Naive thymus-derived CD4-positive, alpha-beta T cell (primary cell): ENCODE measurements around the gene MYO16. TPM values are rescaled to one million over a fixed set of nuclear protein-coding genes. Genes with fewer than 3 reads are reported as not detected.

Experiments
- ATAC-seq: fragments of 150-1000 bp; cut with Tn5 transposase; 2 replicates; pipeline ENCODE4 v1.10.0; 2021; ENCODE audit warnings: mild to moderate bottlenecking, moderate library complexity
- CTCF ChIA-PET: fragments of 350-600 bp; sonication (Branson Sonifier 250); formaldehyde crosslinking; loops from one replicate; lab custom pipeline; 2021; ENCODE audit warnings: antibody characterized with exemption; lab: Charles Lee
- POLR2A ChIA-PET: fragments of 350-600 bp; sonication (Branson Sonifier 250); formaldehyde crosslinking; loops from one replicate; lab custom pipeline; 2021; ENCODE audit warnings: antibody characterized with exemption, inconsistent platforms; lab: Charles Lee
- DNase-seq, 9 donors: peaks; one replicate each; pipeline versions ENCODE4 v3.0.0 to v3.0.0-alpha.2; 2020 to 2022; ENCODE audit warnings: mixed read lengths in 1 of 9
- H3K27ac ChIP-seq: one replicate; pipeline ENCODE4 v1.7.0; 2013; ENCODE audit warnings: mild to moderate bottlenecking, low read depth, low read length, moderate library complexity
- H3K27me3 ChIP-seq, 2 donors: one replicate each; pipeline ENCODE4 v1.7.0; 2013; ENCODE audit warnings: low read length in 2 of 2, mild to moderate bottlenecking in 2 of 2, moderate library complexity in 2 of 2; ENCODE audit not compliant: control insufficient read depth in 2 of 2, insufficient read depth in 2 of 2
- H3K36me3 ChIP-seq, 3 experiments: 1 replicate in 2 of 3; 2 replicates in 1 of 3; pipeline ENCODE4 v1.7.0; 2013; ENCODE audit warnings: low read length in 3 of 3, mild to moderate bottlenecking in 3 of 3, moderate library complexity in 1 of 3; ENCODE audit not compliant: insufficient read depth in 3 of 3, control insufficient read depth in 2 of 3
- H3K4me1 ChIP-seq, 2 donors: one replicate each; pipeline ENCODE4 v1.7.0; 2013; ENCODE audit warnings: low read length in 2 of 2, mild to moderate bottlenecking in 2 of 2, moderate library complexity in 1 of 2; ENCODE audit not compliant: control insufficient read depth in 2 of 2, insufficient read depth in 2 of 2
- H3K4me3 ChIP-seq: 2 replicates; pipeline ENCODE4 v1.7.0; 2013; ENCODE audit warnings: mild to moderate bottlenecking, low read length
- H3K9me3 ChIP-seq, 3 experiments: 1 replicate in 2 of 3; 2 replicates in 1 of 3; pipeline ENCODE4 v1.7.0; 2013; ENCODE audit warnings: low read length in 3 of 3; ENCODE audit not compliant: control insufficient read depth in 2 of 3
- H3K27ac Mint-ChIP-seq, 9 donors: one replicate each; pipeline ENCODE4 v1.8.0; 2020 to 2022; ENCODE audit warnings: mixed read lengths in 9 of 9, mild to moderate bottlenecking in 8 of 9, moderate library complexity in 5 of 9, inconsistent platforms in 2 of 9
- H3K27me3 Mint-ChIP-seq, 5 donors: one replicate each; pipeline ENCODE4 v1.8.0; 2021 to 2022; ENCODE audit warnings: mixed read lengths in 5 of 5, mild to moderate bottlenecking in 1 of 5
- H3K36me3 Mint-ChIP-seq, 5 donors: one replicate each; pipeline ENCODE4 v1.8.0; 2020 to 2022; ENCODE audit warnings: mixed read lengths in 5 of 5, mild to moderate bottlenecking in 3 of 5, inconsistent platforms in 1 of 5
- H3K4me1 Mint-ChIP-seq, 7 donors: one replicate each; pipeline ENCODE4 v1.8.0; 2020 to 2022; ENCODE audit warnings: mixed read lengths in 7 of 7, mild to moderate bottlenecking in 3 of 7, inconsistent platforms in 1 of 7
- H3K4me3 Mint-ChIP-seq, 10 donors: one replicate each; pipeline ENCODE4 v1.8.0; 2020 to 2022; ENCODE audit warnings: mild to moderate bottlenecking in 10 of 10, mixed read lengths in 10 of 10, moderate library complexity in 6 of 10, inconsistent platforms in 2 of 10
- H3K9me3 Mint-ChIP-seq, 11 donors: one replicate each; pipeline ENCODE4 v1.8.0; 2020 to 2022; ENCODE audit warnings: mixed read lengths in 11 of 11, mild to moderate bottlenecking in 4 of 11, inconsistent platforms in 1 of 11, moderate library complexity in 1 of 11
- intact Hi-C, 2 donors: fragments of 100-400 bp; cut with micrococcal nuclease; formaldehyde crosslinking; loops; one replicate each; pipeline ENCODE4 v1.15.1; 2023
- polyA plus RNA-seq, 2 donors: library from polyadenylated mRNA; unstranded; fragments of 300-500 nt; fragmentation: Illumina TruSeq; gene quantifications; one replicate each; pipeline ENCODE4 v1.2.3, GENCODE V29; 2021
- total RNA-seq, 6 experiments: library from RNA in 5 of 6; stranded (reverse) in 5 of 6; gene quantifications; 1 replicate in 5 of 6; 2 replicates in 1 of 6; pipeline ENCODE4 v1.2.3 and lab custom pipeline; 2021 to 2026

The MYO16 gene
- total and polyA plus RNA-seq, 7 experiments from 2014 or later, result 0.10 to 1.4 (median 1.4) TPM; not detected in 4

DNA sequence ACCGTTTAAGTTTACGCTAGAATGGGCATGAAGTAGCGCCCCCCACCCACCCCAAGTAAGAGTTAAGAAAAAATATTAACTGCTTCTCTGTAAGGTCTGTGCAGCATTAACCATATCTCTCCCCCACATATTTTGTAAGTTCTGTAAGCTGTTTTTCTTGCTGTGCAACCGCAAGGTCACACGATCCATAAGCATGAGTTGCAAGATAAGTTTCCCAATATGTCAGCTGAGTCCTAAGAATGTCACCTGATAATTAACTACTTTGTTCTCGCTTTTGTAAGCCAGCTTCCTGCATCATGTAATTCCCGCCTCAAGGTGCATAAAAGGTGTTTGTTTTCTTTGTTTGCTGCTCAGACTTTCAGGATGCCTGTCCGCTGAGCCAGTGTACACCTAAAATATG, 187.0 kb downstream of the MYO16 start:
- CTCF ChIA-PET, result no interaction called here
- POLR2A ChIA-PET, result no interaction called here
- ATAC-seq (no peak), DNase-seq (no peak)
- H3K36me3 ChIP-seq, result no peaks in the 10 kb centered on the region
- peaks cover 0 to 4% (median 3%) of the 10 kb centered on the region in 5 donors for H3K27me3 Mint-ChIP-seq
- H3K9me3 Mint-ChIP-seq, result peaks cover 0 to 1% (median 0%) of the 10 kb centered on the region in 11 donors
- H3K4me3 Mint-ChIP-seq, result no peak overlapping the region
- no peaks in the 10 kb centered on the region for H3K9me3 ChIP-seq
- H3K4me1 ChIP-seq, result no peaks in the 10 kb centered on the region
- H3K27ac ChIP-seq, result no peak overlapping the region
- no peaks in the 10 kb centered on the region for H3K27me3 ChIP-seq
- no peak overlapping the region for H3K27ac Mint-ChIP-seq
- H3K4me3 ChIP-seq, result no peak overlapping the region
- intact Hi-C loops, result loop anchor here in 1 of 2 donors (10.0 kb wide), 1 partner anchor 492 kb away; no protein-coding TSS in a partner anchor
- no peaks in the 10 kb centered on the region for H3K4me1 Mint-ChIP-seq
- H3K36me3 Mint-ChIP-seq, result no peaks in the 10 kb centered on the region

DNA sequence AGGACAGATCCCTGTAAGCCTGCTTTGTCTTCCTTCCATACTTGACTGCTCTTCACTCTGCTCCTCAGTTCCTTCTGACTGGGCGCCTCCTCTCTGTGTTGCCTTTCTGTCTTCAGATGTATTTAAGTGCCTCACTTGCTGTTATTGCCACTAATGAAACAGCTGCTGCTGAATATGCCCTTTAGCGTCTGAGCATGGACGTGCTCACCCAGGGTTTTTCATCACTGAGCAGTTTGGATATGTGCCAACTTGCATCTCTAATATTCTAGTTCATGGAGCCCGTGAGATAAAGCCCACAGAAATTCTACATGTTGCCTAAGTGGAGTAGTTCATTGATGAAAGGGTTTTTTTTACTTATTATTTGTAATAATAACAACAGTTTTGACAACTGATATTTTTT, 198.2 kb downstream of the MYO16 start:
- ChIA-PET CTCF (no interaction called here), POLR2A (interaction anchor here (0.6 kb wide), 1 partner anchor 521 kb away, joined by 3 read pairs; no protein-coding TSS in a partner anchor)
- H3K9me3 Mint-ChIP-seq, result peaks cover 0 to 30% (median 10%) of the 10 kb centered on the region in 11 donors
- H3K9me3 ChIP-seq, result peaks cover 0 to 7% (median 0%) of the 10 kb centered on the region in 3 experiments
- H3K4me1 Mint-ChIP-seq, result no peaks in the 10 kb centered on the region
- intact Hi-C loops, result no loop called here
- H3K4me1 ChIP-seq, result no peaks in the 10 kb centered on the region
- peaks cover 0 to 8% (median 0%) of the 10 kb centered on the region in 5 donors for H3K36me3 Mint-ChIP-seq
- H3K27ac Mint-ChIP-seq, result peak overlapping the region in 1 of 9 donors; percentile 46
- peaks cover 0 to 22% (median 6%) of the 10 kb centered on the region in 5 donors for H3K27me3 Mint-ChIP-seq
- no peak overlapping the region for H3K27ac ChIP-seq
- no peak overlapping the region for H3K4me3 ChIP-seq
- DNase-seq, result no peak
- H3K27me3 ChIP-seq, result no peaks in the 10 kb centered on the region
- H3K36me3 ChIP-seq, result no peaks in the 10 kb centered on the region
- ATAC-seq, result no peak
- no peak overlapping the region for H3K4me3 Mint-ChIP-seq

DNA sequence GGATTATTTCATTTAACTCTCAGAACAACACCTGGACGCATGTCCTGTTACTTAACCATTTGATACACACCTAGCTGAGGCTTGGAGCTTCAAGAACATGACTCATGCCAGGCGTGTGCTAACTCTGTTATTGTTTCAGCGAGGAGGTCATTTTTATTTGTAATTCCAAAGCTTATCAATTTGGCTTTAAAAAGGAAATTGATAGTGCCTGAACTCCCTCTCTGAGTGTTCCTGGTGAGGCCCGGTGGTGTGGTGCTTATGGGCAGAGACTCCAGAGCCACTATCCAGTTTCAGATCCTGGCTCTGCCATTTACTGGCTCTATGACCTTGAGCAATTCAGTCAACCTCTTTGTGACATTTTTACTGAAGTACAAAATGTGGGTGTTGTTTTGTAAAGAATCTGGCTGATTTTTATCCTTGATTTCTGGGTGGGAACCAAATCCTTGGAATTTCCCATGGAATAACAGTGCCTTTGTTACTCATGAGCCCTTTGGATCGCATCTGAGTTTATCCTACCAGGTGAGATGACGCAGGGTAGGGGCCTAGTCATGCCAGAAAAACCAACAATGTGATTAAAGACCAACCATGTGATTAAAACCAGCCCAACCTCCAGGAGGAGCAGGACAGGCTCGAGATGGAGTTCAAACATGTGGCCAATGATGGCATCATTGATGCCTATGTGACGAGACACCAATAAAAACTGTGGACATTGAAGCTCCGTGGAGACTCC, 198.8 kb downstream of the MYO16 start:
- H3K27ac Mint-ChIP-seq, result no peak overlapping the region

DNA sequence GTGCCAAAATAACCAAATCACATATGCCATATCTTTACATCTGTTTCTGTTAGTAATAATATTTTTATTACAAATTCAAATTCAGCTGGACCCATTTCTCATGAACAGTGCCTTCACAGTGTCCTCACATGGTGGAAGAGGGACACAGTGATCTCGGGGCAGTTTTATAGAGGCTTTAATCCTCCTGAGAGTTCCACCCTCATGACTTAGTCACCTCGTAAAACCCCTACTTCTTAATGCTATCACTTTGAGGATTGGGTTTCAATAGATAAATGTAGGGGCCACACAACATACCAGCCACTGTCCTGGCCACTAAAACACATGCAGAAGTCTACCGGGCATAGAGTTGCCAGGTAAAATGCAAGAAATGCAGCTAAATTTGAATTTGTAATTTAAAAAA, 201.5 kb downstream of the MYO16 start:
- CTCF ChIA-PET, result interaction anchor here (0.6 kb wide), 2 partner anchors 415 to 773 kb away, joined by 3 to 4 read pairs; no protein-coding TSS in a partner anchor
- ATAC-seq, result no peak

More for the DNA sequence above, 198.8 kb downstream of the MYO16 start:
- peaks cover 0 to 22% (median 4%) of the 10 kb centered on the region in 5 donors for H3K27me3 Mint-ChIP-seq
- Histone ChIP-seq H3K4me3 (no peak overlapping the region), H3K36me3 (no peaks in the 10 kb centered on the region), H3K27ac (no peak overlapping the region), H3K4me1 (no peaks in the 10 kb centered on the region), H3K9me3 (peaks cover 0 to 7% (median 0%) of the 10 kb centered on the region in 3 experiments), H3K27me3 (no peaks in the 10 kb centered on the region)
- peaks cover 0 to 8% (median 0%) of the 10 kb centered on the region in 5 donors for H3K36me3 Mint-ChIP-seq
- CTCF ChIA-PET, result no interaction called here
- H3K4me3 Mint-ChIP-seq, result no peak overlapping the region
- DNase-seq (no peak), ATAC-seq (no peak)
- peaks cover 0 to 30% (median 10%) of the 10 kb centered on the region in 11 donors for H3K9me3 Mint-ChIP-seq
- POLR2A ChIA-PET, result no interaction called here
- no peaks in the 10 kb centered on the region for H3K4me1 Mint-ChIP-seq
- intact Hi-C loops, result no loop called here

DNA sequence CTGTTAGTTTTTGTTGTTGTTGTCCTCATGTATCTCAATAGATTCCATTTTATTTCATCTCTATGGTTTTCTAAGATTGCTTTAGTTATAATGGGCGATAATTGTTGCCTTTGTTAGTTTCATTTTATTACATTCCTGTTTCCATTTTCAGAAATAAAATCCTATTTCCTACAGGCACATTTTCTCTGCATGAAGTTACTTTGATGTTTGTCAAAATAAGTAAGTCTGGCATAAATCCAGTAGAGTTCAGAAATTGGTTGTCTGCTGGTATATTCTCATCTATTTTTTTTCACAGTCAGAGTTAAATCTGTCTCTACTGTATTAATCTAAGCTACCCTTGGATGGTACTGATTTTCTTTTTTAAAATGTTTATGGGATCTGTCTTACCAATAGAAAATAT, 204.1 kb downstream of the MYO16 start:
- no peak overlapping the region for H3K27ac Mint-ChIP-seq
- peaks cover 0 to 11% (median 3%) of the 10 kb centered on the region in 11 donors for H3K9me3 Mint-ChIP-seq
- ATAC-seq (no peak), DNase-seq (no peak)
- CTCF ChIA-PET, result no interaction called here
- H3K9me3 ChIP-seq, result peaks cover 0 to 1% (median 0%) of the 10 kb centered on the region in 3 experiments
- no peak overlapping the region for H3K4me3 ChIP-seq
- intact Hi-C loops, result no loop called here
- H3K27ac ChIP-seq, result no peak overlapping the region
- H3K36me3 Mint-ChIP-seq, result no peaks in the 10 kb centered on the region
- peaks cover 0 to 5% (median 0%) of the 10 kb centered on the region in 5 donors for H3K27me3 Mint-ChIP-seq
- no peaks in the 10 kb centered on the region for H3K4me1 ChIP-seq
- POLR2A ChIA-PET, result no interaction called here
- H3K36me3 ChIP-seq, result no peaks in the 10 kb centered on the region
- no peak overlapping the region for H3K4me3 Mint-ChIP-seq
- H3K4me1 Mint-ChIP-seq, result no peaks in the 10 kb centered on the region
- no peaks in the 10 kb centered on the region for H3K27me3 ChIP-seq

More for the DNA sequence above, 201.5 kb downstream of the MYO16 start:
- Histone ChIP-seq H3K4me3 (no peak overlapping the region), H3K27me3 (no peaks in the 10 kb centered on the region), H3K9me3 (peaks cover 0 to 7% (median 0%) of the 10 kb centered on the region in 3 experiments), H3K27ac (no peak overlapping the region), H3K36me3 (no peaks in the 10 kb centered on the region), H3K4me1 (no peaks in the 10 kb centered on the region)
- Mint-ChIP-seq H3K9me3 (peaks cover 0 to 28% (median 10%) of the 10 kb centered on the region in 11 donors), H3K27ac (no peak overlapping the region), H3K27me3 (peaks cover 0 to 11% (median 0%) of the 10 kb centered on the region in 5 donors), H3K36me3 (peaks cover 0 to 8% (median 0%) of the 10 kb centered on the region in 5 donors), H3K4me1 (no peaks in the 10 kb centered on the region), H3K4me3 (no peak overlapping the region)
- intact Hi-C loops, result no loop called here
- no peak for DNase-seq
- POLR2A ChIA-PET, result no interaction called here

DNA sequence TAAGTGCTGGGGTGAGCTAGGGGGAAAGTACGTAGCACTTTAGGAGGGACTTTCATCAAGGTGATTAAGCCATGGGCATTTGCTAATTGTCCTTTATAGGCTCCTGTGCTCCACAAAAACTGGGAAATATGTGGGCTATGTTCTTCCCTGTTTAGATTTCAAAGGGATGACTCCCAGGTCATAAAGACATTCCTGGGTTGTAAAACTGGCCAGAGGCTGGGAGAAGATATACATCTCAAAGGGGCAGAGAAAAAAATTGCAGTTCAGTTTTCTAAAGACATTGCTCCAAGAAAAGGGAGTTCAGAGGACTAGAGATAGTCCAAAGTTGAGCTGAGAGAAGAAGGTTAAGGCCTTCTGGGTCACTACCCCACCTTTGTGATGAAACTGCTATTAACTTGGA, 204.8 kb downstream of the MYO16 start:
- intact Hi-C loops, result no loop called here
- Mint-ChIP-seq H3K4me1 (no peaks in the 10 kb centered on the region), H3K36me3 (no peaks in the 10 kb centered on the region), H3K27ac (no peak overlapping the region), H3K4me3 (no peak overlapping the region), H3K27me3 (peaks cover 0 to 5% (median 0%) of the 10 kb centered on the region in 5 donors), H3K9me3 (peaks cover 0 to 5% (median 0%) of the 10 kb centered on the region in 11 donors)
- Histone ChIP-seq H3K27ac (no peak overlapping the region), H3K4me1 (no peaks in the 10 kb centered on the region), H3K36me3 (no peaks in the 10 kb centered on the region), H3K27me3 (no peaks in the 10 kb centered on the region), H3K9me3 (no peaks in the 10 kb centered on the region), H3K4me3 (no peak overlapping the region)
- ATAC-seq (no peak), DNase-seq (no peak)
- ChIA-PET POLR2A (no interaction called here), CTCF (interaction anchor here (0.7 kb wide), 1 partner anchor 879 kb away, joined by 3 read pairs; no protein-coding TSS in a partner anchor)
